ENCODE measurements around the gene FBXO33.

The FBXO33 gene

DNA sequence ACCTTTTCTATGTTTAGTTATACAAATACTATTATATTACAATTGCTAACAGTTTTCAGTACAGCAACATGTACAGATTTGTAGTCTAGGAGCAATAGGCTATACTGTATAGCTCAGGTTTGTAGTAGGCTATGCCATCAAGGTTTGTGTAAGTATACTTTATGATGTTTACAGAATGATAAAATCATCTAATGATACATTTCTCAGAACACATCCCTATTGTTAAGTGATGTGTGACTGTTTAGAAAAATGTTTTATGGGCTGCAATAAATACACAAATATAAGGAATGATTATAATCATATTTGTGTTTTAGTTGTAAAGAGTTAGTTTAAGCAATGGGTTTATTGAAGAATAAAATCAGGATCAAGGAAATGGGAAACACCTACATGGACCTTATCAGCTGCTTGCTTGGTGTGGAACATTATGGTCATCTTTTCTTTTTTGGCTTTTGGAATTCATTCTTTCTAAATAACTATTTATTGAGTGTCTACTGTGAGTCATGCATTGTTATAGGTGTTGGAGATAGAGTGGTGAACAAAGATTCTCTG lies 24.5 kb upstream of the FBXO33 start:
- TF ChIP-seq, protein P1, sequence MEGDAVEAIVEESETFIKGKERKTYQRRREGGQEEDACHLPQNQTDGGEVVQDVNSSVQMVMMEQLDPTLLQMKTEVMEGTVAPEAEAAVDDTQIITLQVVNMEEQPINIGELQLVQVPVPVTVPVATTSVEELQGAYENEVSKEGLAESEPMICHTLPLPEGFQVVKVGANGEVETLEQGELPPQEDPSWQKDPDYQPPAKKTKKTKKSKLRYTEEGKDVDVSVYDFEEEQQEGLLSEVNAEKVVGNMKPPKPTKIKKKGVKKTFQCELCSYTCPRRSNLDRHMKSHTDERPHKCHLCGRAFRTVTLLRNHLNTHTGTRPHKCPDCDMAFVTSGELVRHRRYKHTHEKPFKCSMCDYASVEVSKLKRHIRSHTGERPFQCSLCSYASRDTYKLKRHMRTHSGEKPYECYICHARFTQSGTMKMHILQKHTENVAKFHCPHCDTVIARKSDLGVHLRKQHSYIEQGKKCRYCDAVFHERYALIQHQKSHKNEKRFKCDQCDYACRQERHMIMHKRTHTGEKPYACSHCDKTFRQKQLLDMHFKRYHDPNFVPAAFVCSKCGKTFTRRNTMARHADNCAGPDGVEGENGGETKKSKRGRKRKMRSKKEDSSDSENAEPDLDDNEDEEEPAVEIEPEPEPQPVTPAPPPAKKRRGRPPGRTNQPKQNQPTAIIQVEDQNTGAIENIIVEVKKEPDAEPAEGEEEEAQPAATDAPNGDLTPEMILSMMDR (IDR thresholded peaks at IDR 0.05; ENCODE audit: low read depth, low read length): no peak
- H3K4me3 ChIP-seq (replicated peaks in 1 of 2; ENCODE audit: low read depth in 2 of 2, low read length in 2 of 2): no peak overlapping the region
- no peak for DNase-seq (ENCODE audit: low read depth in 2 of 2)

DNA sequence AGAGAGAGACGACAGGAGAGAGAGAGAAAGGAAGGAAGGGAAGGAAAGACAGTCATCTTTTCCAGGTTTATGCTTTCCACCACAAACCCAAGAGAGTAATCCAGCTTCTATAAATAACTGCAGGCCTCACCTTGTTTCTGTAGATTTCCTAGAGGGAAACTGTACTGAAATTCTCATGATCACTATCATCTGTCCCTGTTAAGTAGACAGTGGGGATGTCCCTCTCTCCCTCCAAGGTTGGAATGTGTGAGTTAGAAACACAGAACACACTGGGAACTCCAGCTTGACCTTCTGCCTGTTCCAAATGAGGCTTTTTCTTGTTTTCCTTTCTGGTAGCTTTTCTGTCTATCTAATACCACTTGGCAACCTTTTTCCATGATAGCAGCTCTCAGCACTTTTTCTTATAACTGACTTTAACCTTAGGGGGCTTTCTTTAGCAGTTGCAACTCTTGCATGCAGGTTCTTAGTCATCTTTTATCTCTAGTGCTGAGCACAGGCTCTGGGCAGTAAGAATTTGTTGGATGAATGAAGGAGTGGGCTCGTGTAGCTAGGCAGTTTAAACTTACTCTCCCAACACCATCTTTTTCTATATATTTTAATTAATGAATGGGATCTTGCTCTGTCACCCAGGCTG lies 22.8 kb upstream of the FBXO33 start:
- TF ChIP-seq, protein P1 (IDR thresholded peaks at IDR 0.05; ENCODE audit: low read depth, low read length): no peak
- DNase-seq (ENCODE audit: low read depth in 2 of 2): no peak
- H3K4me3 ChIP-seq (replicated peaks in 1 of 2; ENCODE audit: low read depth in 2 of 2, low read length in 2 of 2): no peak overlapping the region

- DNase-seq (ENCODE audit: low read depth in 2 of 2): no peak
- TF ChIP-seq, protein P1 (IDR thresholded peaks at IDR 0.05; ENCODE audit: low read depth, low read length): no peak
- no peak overlapping the region for H3K4me3 ChIP-seq (replicated peaks in 1 of 2; ENCODE audit: low read depth in 2 of 2, low read length in 2 of 2)
These were observed 20.4 kb upstream of the FBXO33 start for GRCh38 chr14:39452680-39453079.

GRCh38 chr14:39451811-39452210 lies 19.6 kb upstream of the FBXO33 start:
- H3K4me3 ChIP-seq (replicated peaks in 1 of 2; ENCODE audit: low read depth in 2 of 2, low read length in 2 of 2): no peak overlapping the region
- TF ChIP-seq, protein P1 (IDR thresholded peaks at IDR 0.05; ENCODE audit: low read depth, low read length): no peak
- DNase-seq (ENCODE audit: low read depth in 2 of 2): no peak

- TF ChIP-seq, protein P1 (IDR thresholded peaks at IDR 0.05; ENCODE audit: low read depth, low read length): no peak
- no peak overlapping the region for H3K4me3 ChIP-seq (replicated peaks in 1 of 2; ENCODE audit: low read depth in 2 of 2, low read length in 2 of 2)
- no peak for DNase-seq (ENCODE audit: low read depth in 2 of 2)
These were observed 15.0 kb upstream of the FBXO33 start for GRCh38 chr14:39447175-39447661.

DNA sequence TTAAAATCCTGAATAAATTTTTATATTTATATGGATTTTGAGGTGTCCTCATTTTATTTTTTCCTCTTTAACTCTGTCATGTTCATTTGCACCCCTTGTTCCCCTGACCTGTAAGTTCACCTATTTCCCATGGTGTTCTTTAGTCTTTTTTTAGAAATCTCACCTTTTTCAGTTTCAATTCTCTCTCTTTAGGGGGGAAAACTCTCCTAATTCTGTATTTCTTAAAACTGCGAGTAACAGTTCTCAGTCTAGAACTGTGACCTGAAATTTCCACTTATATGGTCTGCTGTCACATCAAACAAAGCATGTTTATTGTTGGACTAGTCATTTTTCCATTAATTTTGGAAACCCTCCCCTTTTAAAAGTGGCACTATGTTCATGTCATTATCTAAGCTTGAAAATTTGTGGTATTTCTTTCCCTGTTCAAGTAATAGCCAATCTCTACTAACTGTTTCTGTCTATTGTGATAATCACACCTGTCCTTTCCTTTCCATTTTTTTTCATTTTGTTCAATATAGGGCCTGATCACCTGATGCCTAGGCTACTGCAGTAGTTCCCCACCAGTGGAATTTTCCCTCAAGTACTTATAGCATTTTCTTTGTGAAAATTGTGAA lies 14.0 kb upstream of the FBXO33 start:
- no peak overlapping the region for H3K4me3 ChIP-seq (replicated peaks in 1 of 2; ENCODE audit: low read depth in 2 of 2, low read length in 2 of 2)
- TF ChIP-seq, protein P1 (IDR thresholded peaks at IDR 0.05; ENCODE audit: low read depth, low read length): no peak

More for the DNA sequence above, 14.0 kb upstream of the FBXO33 start:
- DNase-seq (ENCODE audit: low read depth in 2 of 2): no peak

All from cardiac fibroblast (primary cell).